Hepatocyte (in vitro differentiated cells): ENCODE results near the gene EFCAB6. TPM values are rescaled to one million over a fixed set of nuclear protein-coding genes. Genes with fewer than 3 reads are reported as not detected.

ENCODE experiments used
- DNase-seq: peaks from one replicate; pipeline ENCODE4 v3.0.0-alpha.2; 2016; ENCODE audit warnings: low spot score
- H2AFZ ChIP-seq: fragments of 200-600 bp; sonication (generic); 2 replicates; pipeline ENCODE4 v1.6.0; 2016; ENCODE audit warnings: antibody characterized with exemption, mild to moderate bottlenecking
- H3K27ac ChIP-seq: fragments of 200-600 bp; sonication (generic); 2 replicates; pipeline ENCODE4 v1.5.1; 2016; ENCODE audit warnings: mild to moderate bottlenecking
- H3K27me3 ChIP-seq: fragments of 200-600 bp; sonication (generic); 2 replicates; pipeline ENCODE4 v1.6.1; 2016
- H3K36me3 ChIP-seq: fragments of 200-600 bp; sonication (generic); replicated peaks from 2 replicates; pipeline ENCODE4 v1.5.1; 2016; ENCODE audit warnings: low read depth; ENCODE audit not compliant: insufficient read depth
- H3K4me1 ChIP-seq: fragments of 200-600 bp; sonication (generic); 2 replicates; pipeline ENCODE4 v1.5.1; 2016; ENCODE audit warnings: mild to moderate bottlenecking, moderate library complexity; ENCODE audit not compliant: insufficient read depth
- H3K4me2 ChIP-seq: fragments of 200-600 bp; sonication (generic); 2 replicates; pipeline ENCODE4 v1.6.0; 2016
- H3K4me3 ChIP-seq: fragments of 200-600 bp; sonication (generic); 2 replicates; pipeline ENCODE4 v1.5.1; 2016; ENCODE audit warnings: mild to moderate bottlenecking
- H3K79me2 ChIP-seq: fragments of 200-600 bp; sonication (generic); 2 replicates; pipeline ENCODE4 v1.6.0; 2017; ENCODE audit warnings: mild to moderate bottlenecking
- H3K9me2 ChIP-seq: fragments of 200-600 bp; sonication (generic); replicated peaks from 2 replicates; pipeline ENCODE4 v1.6.0; 2017; ENCODE audit warnings: mild to moderate bottlenecking; ENCODE audit not compliant: insufficient read depth
- H3K9me3 ChIP-seq: fragments of 200-600 bp; sonication (generic); 2 replicates; pipeline ENCODE4 v1.5.1; 2016; ENCODE audit warnings: low read depth, mild to moderate bottlenecking
- H4K20me1 ChIP-seq: fragments of 200-600 bp; sonication (generic); 2 replicates; pipeline ENCODE4 v1.6.0; 2016; ENCODE audit warnings: mild to moderate bottlenecking; ENCODE audit not compliant: insufficient read depth, poor library complexity, severe bottlenecking
- EZH2 ChIP-seq: fragments of 200-600 bp; sonication (generic); IDR thresholded peaks from 2 replicates; pipeline ENCODE4 v1.6.1; 2016; ENCODE audit warnings: antibody characterized with exemption, mild to moderate bottlenecking, borderline replicate concordance
- EZH2phosphoT487 ChIP-seq: fragments of 200-600 bp; sonication (generic); IDR thresholded peaks from one replicate; pipeline ENCODE4 v1.6.1; 2018; ENCODE audit warnings: antibody characterized with exemption, mild to moderate bottlenecking, low read depth, moderate library complexity; ENCODE audit not compliant: unreplicated experiment, severe bottlenecking
- WGBS: methylation state at CpG from one replicate; pipeline ENCODE4 v1.1.6; 2016; ENCODE audit warnings: low lambda C conversion rate; ENCODE audit errors: missing lambda C conversion rate; 5-methylcytosine and 5-hydroxymethylcytosine counted together
- polyA plus RNA-seq: library from polyadenylated mRNA; unstranded; fragments of >200 nt; fragmentation: Nextera tagmentation; extraction: Ambion mirVana; gene quantifications from 2 replicates; pipeline ENCODE4 v1.2.1, GENCODE V29; 2016
- total RNA-seq: library from RNA; depleted of rRNA; stranded (reverse); fragments of >200 nt; gene quantifications from 2 replicates; pipeline ENCODE4 v1.2.3, GENCODE V29; 2014
- TF ChIP-seq, protein P1 (sequence below): fragments of 200-600 bp; sonication (generic); IDR thresholded peaks from 2 replicates; pipeline ENCODE4 v1.5.1; 2016; ENCODE audit warnings: antibody characterized with exemption, mild to moderate bottlenecking; ENCODE audit not compliant: poor library complexity

The EFCAB6 gene
- total and polyA plus RNA-seq, 2 experiments from 2014 or later = 0.59 to 2.1 TPM

DNA sequence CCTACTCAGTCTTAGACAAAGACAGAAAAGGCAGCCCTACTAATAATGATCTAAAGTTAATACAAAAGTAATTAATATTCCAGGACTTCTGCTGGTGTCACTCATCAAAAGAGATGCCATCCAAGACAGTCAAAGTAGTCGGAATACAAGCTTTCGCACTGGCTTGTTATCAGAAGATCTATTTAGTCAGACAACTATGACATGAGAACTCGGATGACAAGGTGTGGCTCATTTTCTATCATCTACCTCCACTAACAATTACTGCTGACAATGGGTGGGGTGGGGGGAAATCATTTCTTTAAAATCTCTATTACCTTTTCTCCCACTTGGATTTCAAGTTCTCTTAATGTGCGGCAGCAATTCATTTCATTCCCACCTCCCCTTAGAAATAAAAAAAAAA is 56.7 kb downstream of the EFCAB6 start:
- Histone ChIP-seq H3K36me3 (no peaks in the 10 kb centered on the region), H2AFZ (no peak overlapping the region), H4K20me1 (no peaks in the 10 kb centered on the region), H3K27me3 (no peaks in the 10 kb centered on the region), H3K9me2 (no peaks in the 10 kb centered on the region), H3K4me1 (no peaks in the 10 kb centered on the region), H3K4me2 (no peak overlapping the region), H3K79me2 (no peaks in the 10 kb centered on the region), H3K4me3 (no peak overlapping the region), H3K9me3 (no peaks in the 10 kb centered on the region), H3K27ac (no peak overlapping the region)
- TF ChIP-seq EZH2phosphoT487 = no peak
- TF ChIP-seq, protein P1, sequence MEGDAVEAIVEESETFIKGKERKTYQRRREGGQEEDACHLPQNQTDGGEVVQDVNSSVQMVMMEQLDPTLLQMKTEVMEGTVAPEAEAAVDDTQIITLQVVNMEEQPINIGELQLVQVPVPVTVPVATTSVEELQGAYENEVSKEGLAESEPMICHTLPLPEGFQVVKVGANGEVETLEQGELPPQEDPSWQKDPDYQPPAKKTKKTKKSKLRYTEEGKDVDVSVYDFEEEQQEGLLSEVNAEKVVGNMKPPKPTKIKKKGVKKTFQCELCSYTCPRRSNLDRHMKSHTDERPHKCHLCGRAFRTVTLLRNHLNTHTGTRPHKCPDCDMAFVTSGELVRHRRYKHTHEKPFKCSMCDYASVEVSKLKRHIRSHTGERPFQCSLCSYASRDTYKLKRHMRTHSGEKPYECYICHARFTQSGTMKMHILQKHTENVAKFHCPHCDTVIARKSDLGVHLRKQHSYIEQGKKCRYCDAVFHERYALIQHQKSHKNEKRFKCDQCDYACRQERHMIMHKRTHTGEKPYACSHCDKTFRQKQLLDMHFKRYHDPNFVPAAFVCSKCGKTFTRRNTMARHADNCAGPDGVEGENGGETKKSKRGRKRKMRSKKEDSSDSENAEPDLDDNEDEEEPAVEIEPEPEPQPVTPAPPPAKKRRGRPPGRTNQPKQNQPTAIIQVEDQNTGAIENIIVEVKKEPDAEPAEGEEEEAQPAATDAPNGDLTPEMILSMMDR = no peak
- TF ChIP-seq EZH2 = no peak
- DNase-seq = no peak
- 81% methylated on average over 4 of the region's 4 CpGs for WGBS

DNA sequence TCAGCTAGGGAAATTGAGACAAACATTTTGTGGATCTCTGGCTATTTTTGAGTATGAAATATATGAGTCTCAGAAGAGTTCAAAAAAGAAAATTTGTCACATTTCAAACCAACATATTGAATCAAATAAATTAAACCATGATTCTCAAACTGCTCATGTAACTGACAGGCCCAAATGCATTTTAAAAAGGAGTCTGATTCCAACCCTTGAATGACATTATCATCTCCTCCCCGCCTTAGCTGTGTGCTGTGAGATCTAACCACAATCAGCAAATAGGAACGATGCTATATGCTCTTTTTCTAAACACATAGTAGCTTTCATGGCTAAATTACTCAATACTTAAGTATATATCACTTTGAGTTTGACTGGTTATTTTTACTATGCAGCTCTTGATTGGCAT is 57.1 kb downstream of the EFCAB6 start:
- Histone ChIP-seq H2AFZ (no peak overlapping the region), H3K79me2 (no peaks in the 10 kb centered on the region), H3K4me1 (no peaks in the 10 kb centered on the region), H3K27ac (no peak overlapping the region), H3K4me2 (no peak overlapping the region), H3K9me3 (no peaks in the 10 kb centered on the region), H4K20me1 (no peaks in the 10 kb centered on the region), H3K36me3 (no peaks in the 10 kb centered on the region), H3K4me3 (no peak overlapping the region), H3K27me3 (no peaks in the 10 kb centered on the region), H3K9me2 (no peaks in the 10 kb centered on the region)
- WGBS = 84% methylated on average over 2 of the region's 2 CpGs
- TF ChIP-seq EZH2phosphoT487 (no peak), EZH2 (no peak)
- no peak for DNase-seq

DNA sequence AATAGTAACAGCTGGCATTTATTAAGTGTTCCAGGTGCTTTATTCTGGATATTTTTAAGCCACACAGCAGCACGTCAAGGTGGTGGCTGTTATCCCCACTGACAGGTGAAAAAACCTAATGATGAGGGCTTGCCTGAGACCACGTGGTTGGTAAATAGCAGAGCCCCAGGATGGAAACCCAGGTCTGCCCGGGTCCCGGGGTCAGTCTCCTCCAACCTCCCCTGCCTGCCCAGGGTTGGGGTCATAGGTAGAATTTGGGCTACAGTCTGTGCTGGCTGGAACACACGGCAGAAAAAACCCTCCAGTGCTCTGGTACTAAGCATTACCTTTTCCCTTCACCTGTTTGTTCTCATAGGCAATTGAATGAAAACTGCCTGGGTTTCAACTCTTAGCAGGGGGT is 57.9 kb downstream of the EFCAB6 start:
- WGBS = 77% methylated on average over 5 of the region's 5 CpGs
- Histone ChIP-seq H3K4me2 (no peak overlapping the region), H4K20me1 (no peaks in the 10 kb centered on the region), H3K27me3 (no peaks in the 10 kb centered on the region), H3K4me1 (no peaks in the 10 kb centered on the region), H3K36me3 (no peaks in the 10 kb centered on the region), H3K9me2 (no peaks in the 10 kb centered on the region), H3K27ac (no peak overlapping the region), H3K9me3 (no peaks in the 10 kb centered on the region), H2AFZ (no peak overlapping the region), H3K79me2 (no peaks in the 10 kb centered on the region), H3K4me3 (no peak overlapping the region)
- no peak for DNase-seq
- TF ChIP-seq, protein P1 = no peak
- TF ChIP-seq EZH2phosphoT487 = no peak
- TF ChIP-seq EZH2 = no peak

DNA sequence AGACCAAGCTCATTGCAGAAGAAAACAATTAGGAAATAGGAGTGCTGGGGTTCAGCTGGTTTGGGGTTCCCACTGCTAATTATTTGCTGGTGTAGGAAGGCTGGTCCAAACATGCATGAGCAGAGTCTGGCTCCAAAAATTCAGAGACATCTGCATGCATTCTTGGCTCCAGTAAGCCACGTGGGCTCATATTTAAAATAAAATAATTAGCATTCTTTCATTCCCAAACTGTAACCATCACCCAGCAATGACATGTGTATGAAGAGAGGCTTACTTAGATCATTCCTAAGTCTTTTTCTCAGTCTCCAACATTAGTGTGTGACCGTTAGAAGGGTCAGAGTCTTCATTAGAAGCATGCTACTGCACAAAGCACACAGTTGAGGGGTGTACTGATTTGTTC is 58.4 kb downstream of the EFCAB6 start:
- no peaks in the 10 kb centered on the region for H3K36me3 ChIP-seq
- no peak overlapping the region for H2AFZ ChIP-seq
- 80% methylated on average over 2 of the region's 2 CpGs for WGBS
- TF ChIP-seq EZH2phosphoT487 = no peak
- H3K4me2 ChIP-seq = no peak overlapping the region
- no peaks in the 10 kb centered on the region for H3K27me3 ChIP-seq
- H3K27ac ChIP-seq = no peak overlapping the region
- H3K4me1 ChIP-seq = no peaks in the 10 kb centered on the region
- DNase-seq = no peak
- no peaks in the 10 kb centered on the region for H3K79me2 ChIP-seq
- no peaks in the 10 kb centered on the region for H3K9me2 ChIP-seq
- H4K20me1 ChIP-seq = no peaks in the 10 kb centered on the region
- H3K4me3 ChIP-seq = no peak overlapping the region
- no peaks in the 10 kb centered on the region for H3K9me3 ChIP-seq

DNA sequence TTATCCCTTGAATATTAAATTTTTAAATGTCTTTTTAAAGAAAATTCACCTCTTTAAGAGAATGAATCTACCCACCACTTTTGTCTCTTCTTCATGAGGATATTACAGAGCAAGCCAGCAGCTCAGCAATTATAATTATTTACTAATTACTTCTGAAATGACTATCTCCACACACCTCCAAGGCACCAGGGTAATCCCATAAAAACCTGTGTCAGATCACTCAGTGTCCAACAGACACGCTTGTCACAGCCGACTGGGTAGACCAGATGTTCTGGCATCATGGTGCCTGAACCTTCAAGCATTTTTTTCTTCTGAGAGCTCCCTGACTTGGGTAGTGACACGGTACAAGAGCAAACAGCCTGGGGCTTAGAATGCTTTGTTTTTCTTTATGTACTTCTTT is 61.4 kb downstream of the EFCAB6 start:
- TF ChIP-seq EZH2phosphoT487 = no peak
- TF ChIP-seq, protein P1 = no peak
- no peak for TF ChIP-seq EZH2
- Histone ChIP-seq H3K36me3 (no peaks in the 10 kb centered on the region), H3K4me1 (no peaks in the 10 kb centered on the region), H3K9me3 (no peaks in the 10 kb centered on the region), H3K27ac (no peak overlapping the region), H4K20me1 (no peaks in the 10 kb centered on the region), H3K79me2 (no peaks in the 10 kb centered on the region), H3K4me3 (no peak overlapping the region), H3K4me2 (no peak overlapping the region), H3K27me3 (no peaks in the 10 kb centered on the region), H2AFZ (no peak overlapping the region), H3K9me2 (no peaks in the 10 kb centered on the region)
- 66% methylated on average over 3 of the region's 3 CpGs for WGBS
- no peak for DNase-seq
